GM13977 (cell line): ENCODE measurements around the gene DIAPH1.
"Not testable (repeated sequence)": the region's sequence is repeated elsewhere in the genome, so short reads cannot be mapped to it uniquely, and the experiment has no call there.

Source experiments
- DNase-seq: peaks from one replicate; pipeline ENCODE4 v3.0.0; 2012; ENCODE audit warnings: low spot score
- in situ Hi-C: fragments of 300-500 bp; cut with MboI; formaldehyde crosslinking; loops from one replicate; pipeline ENCODE4 v1.12.0; 2022; ENCODE audit warnings: low sequenced_read_pairs, low pct_unique_long_range_greater_than_20kb, mixed read lengths, inconsistent platforms; ENCODE audit not compliant: unreplicated experiment
- TF ChIP-seq, protein P1 (sequence below): IDR thresholded peaks from 2 replicates; pipeline ENCODE4 v1.5.1; 2012; ENCODE audit warnings: mild to moderate bottlenecking, control low read depth; ENCODE audit not compliant: insufficient read depth; ENCODE audit errors: extremely low read depth, missing control alignments

DIAPH1 gene

DNA sequence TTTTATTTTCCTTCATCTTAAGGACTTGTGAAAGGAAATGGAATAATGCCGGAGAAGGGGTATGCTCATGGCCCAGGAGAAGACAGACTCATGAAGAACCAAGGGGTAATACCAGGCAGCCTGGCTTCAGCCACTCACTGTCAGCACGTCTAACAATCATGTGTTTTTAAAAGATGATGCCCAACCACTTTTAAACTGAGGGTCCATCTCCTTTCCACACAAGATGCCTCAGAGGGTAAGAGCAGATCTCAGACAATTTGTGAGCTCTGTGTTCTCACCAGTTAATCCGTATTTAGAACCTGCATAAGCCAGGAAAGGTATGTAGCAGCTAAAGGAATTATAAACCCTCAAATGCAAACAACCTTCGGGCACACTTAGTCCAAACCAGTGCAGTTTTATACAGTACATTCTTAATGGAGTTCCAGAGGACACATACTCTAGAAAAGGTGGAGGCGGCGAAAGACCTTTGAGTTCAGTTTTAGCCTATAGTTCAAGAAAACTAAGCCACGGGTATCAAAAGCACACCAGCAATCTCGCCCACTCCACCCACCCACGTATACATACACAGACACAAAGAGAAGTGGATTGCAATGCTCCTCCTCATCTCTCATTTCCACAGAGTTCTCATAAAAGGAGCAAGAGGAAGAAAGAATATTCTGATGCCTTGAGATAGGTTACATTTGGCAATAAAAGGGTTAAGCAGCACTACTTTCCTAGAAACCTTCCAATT lies 2.6 kb downstream of the DIAPH1 start:
- no peak for DNase-seq
- in situ Hi-C loops, result no loop called here
- TF ChIP-seq, protein P1, sequence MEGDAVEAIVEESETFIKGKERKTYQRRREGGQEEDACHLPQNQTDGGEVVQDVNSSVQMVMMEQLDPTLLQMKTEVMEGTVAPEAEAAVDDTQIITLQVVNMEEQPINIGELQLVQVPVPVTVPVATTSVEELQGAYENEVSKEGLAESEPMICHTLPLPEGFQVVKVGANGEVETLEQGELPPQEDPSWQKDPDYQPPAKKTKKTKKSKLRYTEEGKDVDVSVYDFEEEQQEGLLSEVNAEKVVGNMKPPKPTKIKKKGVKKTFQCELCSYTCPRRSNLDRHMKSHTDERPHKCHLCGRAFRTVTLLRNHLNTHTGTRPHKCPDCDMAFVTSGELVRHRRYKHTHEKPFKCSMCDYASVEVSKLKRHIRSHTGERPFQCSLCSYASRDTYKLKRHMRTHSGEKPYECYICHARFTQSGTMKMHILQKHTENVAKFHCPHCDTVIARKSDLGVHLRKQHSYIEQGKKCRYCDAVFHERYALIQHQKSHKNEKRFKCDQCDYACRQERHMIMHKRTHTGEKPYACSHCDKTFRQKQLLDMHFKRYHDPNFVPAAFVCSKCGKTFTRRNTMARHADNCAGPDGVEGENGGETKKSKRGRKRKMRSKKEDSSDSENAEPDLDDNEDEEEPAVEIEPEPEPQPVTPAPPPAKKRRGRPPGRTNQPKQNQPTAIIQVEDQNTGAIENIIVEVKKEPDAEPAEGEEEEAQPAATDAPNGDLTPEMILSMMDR, result no peak

GRCh38 chr5:141613344-141613743 lies 5.5 kb downstream of the DIAPH1 start:
- in situ Hi-C loops, result no loop called here
- TF ChIP-seq, protein P1, result no peak
- DNase-seq, result no peak

GRCh38 chr5:141611289-141611688 lies 7.5 kb downstream of the DIAPH1 start:
- TF ChIP-seq, protein P1, result no peak
- no peak for DNase-seq
- in situ Hi-C loops, result no loop called here

DNA sequence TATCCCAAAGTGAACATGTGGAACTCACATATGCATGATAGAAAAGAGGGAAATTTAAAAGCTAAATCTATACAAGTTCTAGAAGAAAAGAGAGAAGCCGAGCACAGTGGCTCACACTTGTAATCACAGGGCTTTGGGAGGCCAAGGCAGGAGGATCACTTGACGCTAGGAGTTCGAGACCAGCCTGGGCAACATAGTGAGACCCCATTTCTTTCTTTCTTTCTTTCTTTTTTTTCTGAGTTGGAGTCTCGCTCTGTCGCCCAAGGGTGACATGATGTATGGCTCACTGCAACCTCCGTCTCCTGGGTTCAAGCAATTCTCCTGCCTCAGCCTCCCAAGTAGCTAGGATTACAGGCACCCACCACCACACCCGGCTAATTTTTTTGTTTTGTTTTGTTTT lies 8.9 kb downstream of the DIAPH1 start:
- in situ Hi-C loops, result not testable (repeated sequence)

DNA sequence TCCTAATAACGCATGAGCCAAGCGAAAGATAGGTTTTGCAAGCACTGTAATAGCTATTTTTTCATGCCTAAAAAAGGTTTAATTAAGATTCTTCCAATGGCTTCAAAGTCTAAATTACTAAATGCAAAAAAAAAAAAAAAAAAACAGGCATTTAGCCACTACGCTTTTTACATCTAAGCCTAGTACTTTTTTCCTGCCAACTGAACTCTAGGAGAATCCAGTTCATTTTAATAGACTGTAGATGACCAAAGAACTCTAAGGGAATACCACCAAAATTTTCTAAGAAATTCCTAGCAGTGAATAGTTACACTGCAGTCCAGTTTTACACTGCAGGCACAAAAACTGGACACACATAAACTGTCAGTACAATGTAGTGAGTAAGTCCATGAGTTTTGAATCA lies 9.8 kb downstream of the DIAPH1 start:
- in situ Hi-C loops, result no loop called here

More for the DNA sequence above, 8.9 kb downstream of the DIAPH1 start:
- DNase-seq, result not testable (repeated sequence)

DNA sequence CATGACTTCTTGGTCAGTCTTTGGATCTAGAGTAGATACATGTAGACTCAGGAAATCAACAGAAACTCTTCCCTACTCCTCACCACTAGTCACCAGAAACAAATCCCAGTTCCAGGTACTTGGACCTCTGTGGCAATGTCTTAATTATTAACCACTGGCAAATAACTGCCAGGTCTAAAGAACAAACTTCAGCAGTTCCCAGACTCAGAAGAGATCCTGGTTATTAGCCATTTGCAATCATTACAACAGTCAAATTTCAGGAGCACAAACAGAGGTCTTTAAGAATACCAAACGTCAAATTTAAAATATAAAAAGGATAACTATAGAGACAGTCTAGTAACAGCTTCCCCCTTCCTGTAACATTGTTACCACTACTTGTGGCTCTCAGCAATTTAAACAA lies 10.2 kb downstream of the DIAPH1 start:
- no peak for DNase-seq
- TF ChIP-seq, protein P1, result no peak
- in situ Hi-C loops, result no loop called here

More for the DNA sequence above, 9.8 kb downstream of the DIAPH1 start:
- TF ChIP-seq, protein P1, result no peak
- DNase-seq, result no peak

GRCh38 chr5:141608046-141608445 lies 10.8 kb downstream of the DIAPH1 start:
- in situ Hi-C loops, result no loop called here
- no peak for DNase-seq
- TF ChIP-seq, protein P1, result no peak
